ENCODE measurements around the gene MARVELD1.

GRCh38 chr10:97740613-97741012 is 27.1 kb downstream of the MARVELD1 start:
- TF ChIP-seq CTCF (IDR thresholded peaks at IDR 0.05; ENCODE audit: low read depth, low read length) (no peak), EZH2phosphoT487 (IDR thresholded peaks at IDR 0.05; ENCODE audit: low read depth) (no peak)
